NCI-H2029 (cell line): ENCODE measurements around the gene LDLRAP1.

ENCODE experiments used
- DNase-seq: peaks from one replicate; lab custom pipeline; 2025; lab: John Stamatoyannopoulos, UW

LDLRAP1 gene

GRCh38 chr1:25524568-25525360 is 18.6 kb upstream of the LDLRAP1 start:
- no peak for DNase-seq

DNA sequence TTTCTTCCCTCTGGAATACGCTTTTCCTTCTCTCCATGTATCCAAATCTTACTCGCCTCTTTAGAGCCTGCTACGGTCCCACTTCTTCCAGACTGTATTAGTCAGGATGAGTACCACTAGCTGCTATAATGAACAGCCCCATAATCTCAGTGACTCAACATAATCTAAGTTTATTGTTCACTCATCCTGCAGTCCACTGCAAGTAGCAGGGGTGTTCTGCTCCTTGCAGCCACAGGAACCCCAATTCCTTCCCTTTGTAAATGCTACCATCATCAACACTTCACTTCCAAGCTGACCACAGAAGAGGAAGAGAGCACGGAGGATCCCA is 18.1 kb upstream of the LDLRAP1 start:
- no peak for DNase-seq

DNA sequence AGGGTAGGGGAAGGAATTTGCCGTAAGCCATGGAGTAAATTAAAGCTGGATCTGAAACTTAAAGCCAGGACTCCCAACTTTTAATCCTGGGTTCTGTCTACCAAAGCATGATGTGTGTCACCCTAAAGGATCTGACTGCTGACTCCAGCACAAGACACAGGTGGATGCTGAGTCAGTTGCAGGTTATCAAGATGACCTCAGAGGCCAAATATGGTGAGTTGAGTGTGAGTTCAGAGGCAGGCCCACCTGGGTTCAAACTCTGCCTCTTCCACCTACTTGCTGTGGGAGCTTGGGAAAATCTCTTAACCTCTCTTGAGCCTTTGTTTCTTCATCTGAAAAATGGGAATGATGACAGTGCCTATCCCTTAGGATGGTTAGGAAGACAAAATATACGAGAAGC is 16.7 kb upstream of the LDLRAP1 start:
- DNase-seq: no peak

DNA sequence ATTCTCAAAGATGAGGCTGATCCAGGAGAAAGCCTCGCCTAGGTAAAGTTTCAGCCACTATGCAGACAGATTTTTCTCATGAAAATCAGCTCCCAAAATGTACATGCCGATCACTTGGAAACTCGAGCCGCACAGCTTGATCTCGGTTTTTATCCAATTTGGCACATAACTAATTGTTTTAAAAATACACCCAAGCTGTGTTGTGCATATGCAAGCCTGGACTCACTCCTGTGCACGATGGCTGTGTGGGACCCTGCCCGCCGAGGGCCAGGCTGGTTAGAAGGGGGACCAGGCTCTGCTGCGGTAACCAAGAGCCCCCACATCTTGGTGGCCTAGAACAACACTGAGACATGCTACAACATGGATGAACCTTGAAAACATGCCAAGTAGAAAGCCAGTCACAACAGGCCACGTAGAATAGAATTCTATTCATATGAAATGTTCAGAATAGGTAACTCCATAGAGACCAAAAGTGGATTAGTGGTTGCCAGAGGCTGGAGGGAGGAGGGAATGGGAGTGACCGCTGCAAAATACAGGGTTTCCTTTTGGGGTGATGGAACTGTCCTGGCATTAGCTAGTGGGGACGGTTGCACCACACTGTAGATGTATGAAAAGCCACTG is 16.1 kb upstream of the LDLRAP1 start:
- no peak for DNase-seq

DNA sequence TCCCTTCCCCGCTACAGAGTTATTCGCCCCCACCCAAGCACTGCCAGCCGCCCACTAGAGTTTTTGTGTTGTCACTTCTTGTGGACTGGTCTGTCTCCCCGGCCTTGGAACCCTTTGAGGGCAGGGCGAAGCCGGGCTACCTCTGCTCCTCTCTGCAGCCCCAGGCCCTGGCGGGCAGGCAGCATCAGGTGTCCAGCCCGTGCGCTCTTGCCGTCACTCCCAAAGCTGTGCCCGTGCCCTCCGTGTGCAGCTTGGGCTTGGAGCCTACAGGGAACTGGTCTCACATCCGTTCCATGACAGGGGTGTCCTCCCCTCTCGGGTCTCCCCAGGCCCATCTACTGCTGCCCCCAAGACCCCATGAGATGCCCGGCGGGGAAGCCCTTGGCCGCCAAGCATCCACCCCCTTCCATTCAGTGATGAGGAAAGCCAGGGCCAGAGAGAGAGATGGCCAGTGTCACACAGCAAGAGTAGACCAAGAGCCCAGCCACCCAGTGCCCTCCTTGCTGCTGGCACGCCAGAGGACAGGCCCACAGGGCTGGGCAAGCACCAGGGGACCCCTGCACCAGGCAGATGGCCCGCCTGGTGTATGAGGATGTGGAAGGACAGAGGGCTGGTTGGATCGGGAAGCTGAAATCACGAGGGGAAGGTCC is 15.3 kb upstream of the LDLRAP1 start:
- DNase-seq: no peak

DNA sequence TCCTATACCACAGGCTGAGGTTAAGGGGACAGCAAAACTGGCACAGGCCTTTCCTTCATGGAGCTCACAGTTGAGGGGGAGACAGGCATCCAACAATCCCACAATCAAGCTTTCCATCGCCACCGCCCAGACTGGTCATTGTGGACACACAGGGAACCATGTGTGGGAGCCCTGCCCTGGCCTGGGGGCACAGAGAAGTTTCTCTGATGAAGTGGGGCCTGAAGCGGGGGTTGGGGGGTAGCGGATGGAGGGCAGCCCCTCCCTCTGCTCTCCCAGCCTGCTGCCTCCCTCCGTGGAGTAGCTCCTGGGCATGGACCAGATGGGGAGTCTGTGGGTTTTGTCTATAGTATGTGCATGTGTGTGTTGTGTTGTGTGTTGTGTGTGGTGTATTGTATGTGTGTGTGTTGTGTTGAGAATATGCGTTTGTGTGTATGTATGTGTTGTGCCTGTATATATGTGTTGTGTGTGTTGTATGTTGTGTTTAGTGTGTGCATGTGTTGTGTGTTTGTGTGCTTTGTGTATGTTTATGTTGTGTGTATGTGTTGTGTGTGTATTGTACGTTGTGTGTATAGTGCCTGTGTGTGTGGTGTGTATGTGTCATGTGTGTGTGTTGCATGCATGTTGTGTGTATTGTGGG is 14.4 kb upstream of the LDLRAP1 start:
- DNase-seq: no peak

GRCh38 chr1:25529518-25530185 is 13.8 kb upstream of the LDLRAP1 start:
- no peak for DNase-seq

GRCh38 chr1:25530186-25531081 is 13.0 kb upstream of the LDLRAP1 start:
- DNase-seq: no peak

DNA sequence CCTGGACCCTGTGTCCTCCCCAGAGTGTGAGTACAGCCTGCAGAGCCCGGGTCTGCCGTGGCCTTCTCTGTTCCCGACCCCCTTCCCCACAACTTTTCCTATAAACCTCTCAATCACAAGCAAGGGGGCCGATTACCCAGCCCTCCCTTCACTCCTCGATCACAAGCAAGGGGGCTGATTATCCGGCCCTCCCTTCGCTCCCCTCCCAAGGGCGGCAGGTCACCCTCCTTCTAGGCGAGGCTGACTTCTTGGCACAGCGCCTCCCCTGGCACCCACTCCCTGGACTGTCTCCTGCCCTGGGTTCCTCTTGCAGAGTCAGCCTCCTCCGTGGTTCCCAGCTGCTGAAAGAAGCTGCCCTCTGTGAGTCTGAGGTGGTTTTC is 12.3 kb upstream of the LDLRAP1 start:
- no peak for DNase-seq

- DNase-seq: no peak
These were observed 10.4 kb upstream of the LDLRAP1 start for GRCh38 chr1:25532970-25533369.

DNA sequence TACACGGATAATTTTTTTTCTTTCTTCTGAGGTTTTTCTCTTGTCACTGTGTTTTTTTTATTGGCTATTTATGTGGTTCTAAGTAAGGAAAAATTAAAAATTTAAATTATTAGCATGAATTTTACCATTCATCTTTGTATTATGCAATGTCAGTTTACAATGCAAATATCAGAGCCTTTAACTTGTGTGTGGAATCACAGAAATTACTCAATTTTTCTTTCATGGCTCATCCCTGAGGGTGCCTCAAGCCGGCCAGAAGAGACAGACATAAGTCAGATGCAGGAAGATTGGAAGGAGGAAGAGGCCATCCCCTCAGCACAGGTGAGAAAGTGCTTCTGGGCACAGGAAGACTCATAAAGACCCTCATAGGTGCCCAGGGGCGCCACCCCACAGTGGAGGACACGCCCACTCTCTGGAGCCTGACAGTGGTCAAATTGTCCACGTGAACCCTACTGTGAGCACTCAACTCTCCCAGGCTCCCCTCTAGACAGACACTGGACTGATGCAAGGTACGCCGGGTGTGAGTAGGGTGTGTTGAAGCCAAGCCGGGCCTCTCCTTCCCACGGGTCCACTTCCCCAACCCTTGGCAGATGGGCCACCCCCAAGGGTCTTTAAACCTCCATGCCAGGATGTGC is 9.5 kb upstream of the LDLRAP1 start:
- no peak for DNase-seq

DNA sequence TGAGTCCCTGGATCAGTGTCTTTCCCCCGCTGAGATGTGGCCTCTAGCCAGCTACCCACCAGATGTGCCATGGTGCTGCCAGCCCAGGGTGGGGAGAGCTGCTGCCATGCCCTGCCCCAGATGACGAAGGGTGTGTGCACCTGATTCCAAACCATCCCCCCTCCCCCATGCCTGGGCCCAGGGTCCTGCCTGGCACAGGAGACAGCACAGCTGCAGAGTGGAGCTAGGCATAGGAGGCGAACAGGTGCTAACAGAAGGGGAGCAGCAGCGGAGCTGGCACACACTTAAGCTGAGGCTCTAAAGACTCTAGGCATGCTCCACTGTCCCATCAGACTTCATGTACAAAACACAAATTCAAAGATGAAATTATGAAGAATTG is 9.0 kb upstream of the LDLRAP1 start:
- no peak for DNase-seq

DNA sequence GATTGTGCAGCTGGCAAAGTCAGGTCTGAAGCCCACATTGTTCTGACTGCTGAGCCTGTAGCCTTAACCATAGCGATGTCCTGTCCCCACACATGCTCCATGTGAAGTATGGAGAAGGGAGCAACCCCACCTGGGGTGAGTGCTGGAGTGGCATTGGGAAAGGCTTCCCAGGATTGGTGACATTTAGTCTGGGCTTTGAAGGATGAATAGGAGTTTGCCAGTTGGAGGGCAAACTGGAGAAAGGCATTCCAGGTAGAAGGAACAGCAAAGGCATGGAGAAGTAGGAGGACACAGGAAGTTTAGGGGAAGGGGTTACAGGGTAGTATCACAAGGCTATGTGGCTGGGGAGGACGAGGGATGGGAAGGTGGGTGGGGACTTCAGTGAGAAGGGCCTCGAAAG is 7.3 kb upstream of the LDLRAP1 start:
- no peak for DNase-seq

GRCh38 chr1:25537153-25537831 is 6.1 kb upstream of the LDLRAP1 start:
- no peak for DNase-seq

GRCh38 chr1:25538191-25538767 is 5.1 kb upstream of the LDLRAP1 start:
- no peak for DNase-seq

DNA sequence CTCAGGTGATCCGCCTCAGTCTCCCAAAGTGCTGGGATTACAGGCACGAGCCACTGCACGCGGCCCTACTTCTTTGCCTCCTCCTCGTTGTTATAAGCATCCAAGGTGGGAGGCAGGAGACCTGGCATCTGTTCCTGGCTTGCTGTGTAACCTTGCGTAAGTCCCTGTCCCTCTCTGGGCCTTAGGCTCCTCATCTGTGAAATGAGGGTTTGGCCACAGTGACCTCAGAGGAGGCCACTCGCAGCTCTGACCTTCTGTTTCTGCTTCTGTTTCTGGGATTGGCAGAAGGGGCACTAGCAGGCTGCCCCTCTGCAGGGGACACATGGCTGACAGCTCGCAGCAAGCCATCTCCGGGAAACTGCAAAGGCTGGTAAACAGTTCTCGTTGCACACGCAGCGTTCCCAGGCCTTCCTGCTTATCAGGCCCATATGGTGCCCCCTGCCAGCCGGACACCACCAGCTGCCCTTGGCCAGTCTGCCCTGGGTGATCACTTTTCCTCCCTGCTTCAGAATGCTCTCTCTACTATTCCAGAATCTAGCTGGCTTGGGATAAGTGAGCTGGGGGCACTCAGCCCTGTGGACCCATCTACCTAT is 2.6 kb upstream of the LDLRAP1 start:
- no peak for DNase-seq

DNA sequence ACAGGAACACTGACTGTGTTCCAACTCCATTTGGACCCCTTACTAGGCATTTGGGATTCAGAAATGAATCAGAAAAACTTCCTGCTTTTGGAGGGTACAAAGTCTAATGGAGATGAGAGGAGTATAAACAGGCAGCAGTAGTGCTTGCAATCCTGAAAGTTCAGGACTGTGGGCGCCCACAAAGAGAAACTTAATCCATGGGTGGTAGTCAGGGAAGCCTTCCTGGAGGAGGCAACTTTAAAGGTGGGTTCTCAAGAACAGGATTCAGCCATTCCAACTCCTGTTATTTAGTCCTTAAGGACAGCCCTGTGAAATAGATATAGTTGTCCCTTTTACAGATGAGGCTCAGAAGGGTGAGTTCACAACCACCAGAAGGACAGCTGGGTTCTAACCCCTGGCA is 2.0 kb upstream of the LDLRAP1 start:
- DNase-seq: no peak

- DNase-seq: no peak
These were observed 1.3 kb upstream of the LDLRAP1 start for GRCh38 chr1:25541889-25542658.

DNA sequence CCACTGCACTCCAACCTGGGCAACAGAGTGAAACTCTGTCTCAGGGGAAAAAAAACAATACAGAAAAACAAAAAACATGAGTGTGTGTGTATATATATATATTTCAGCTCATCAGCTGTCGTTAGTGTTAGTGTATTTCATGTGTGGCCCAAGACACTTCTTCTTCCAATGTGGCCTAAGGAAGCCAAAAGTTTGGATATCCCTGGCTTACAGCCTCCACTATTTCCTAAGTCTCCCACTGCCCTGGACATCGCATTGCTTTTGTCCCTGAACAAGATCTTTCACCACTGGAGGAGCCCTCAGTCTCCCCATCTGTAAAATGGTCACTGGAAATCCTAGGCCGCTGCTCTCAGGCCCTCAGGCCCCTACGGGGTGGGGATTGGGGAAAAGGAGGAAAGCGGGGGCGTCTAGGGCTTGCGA is 391 bp upstream of the LDLRAP1 start:
- no peak for DNase-seq
